ENCODE measurements around the gene GHRL. TPM values are rescaled to one million over a fixed set of nuclear protein-coding genes. Genes with fewer than 3 reads are reported as not detected.

Gene GHRL
- total and polyA plus RNA-seq, 2 donors (not counting 3 experiments of a cell fraction or from before 2014, with no cell fraction given): not detected

GRCh38 chr3:10278501-10278900 lies 14.2 kb downstream of the GHRL start:
- Histone ChIP-seq H3K36me3 (ENCODE audit: control insufficient read depth in 2 of 2, extremely low read depth in 1 of 2, insufficient read depth in 2 of 2, low read length in 2 of 2) (peaks cover 3 to 15% of the 10 kb centered on the region in 2 experiments), H3K79me2 (ENCODE audit: control insufficient read depth, insufficient read depth, low read length) (peaks cover 17% of the 10 kb centered on the region), H3K27ac (ENCODE audit: insufficient read depth, low read depth, low read length) (no peak overlapping the region), H3K27me3 (ENCODE audit: control insufficient read depth in 2 of 2, insufficient read depth in 2 of 2, low read length in 2 of 2) (no peaks in the 10 kb centered on the region), H3K4me2 (ENCODE audit: insufficient read depth, low read length) (no peak overlapping the region), H3K9ac (replicated peaks; ENCODE audit: extremely low read depth, insufficient read depth, low read length) (no peak overlapping the region), H3K9me1 (replicated peaks; ENCODE audit: control insufficient read depth, extremely low read depth, insufficient read depth, low read length) (no peaks in the 10 kb centered on the region), H3K4me3 (replicated peaks in 1 of 3; ENCODE audit: insufficient read depth in 1 of 3, low read depth in 1 of 3, low read length in 3 of 3) (no peak overlapping the region), H3K4me1 (ENCODE audit: control insufficient read depth, extremely low read depth, insufficient read depth, low read length) (no peaks in the 10 kb centered on the region), H4K20me1 (replicated peaks; ENCODE audit: control insufficient read depth, extremely low read depth, insufficient read depth, low read length) (peaks cover 6% of the 10 kb centered on the region), H3K9me3 (replicated peaks; ENCODE audit: control insufficient read depth, insufficient read depth, low read length) (no peaks in the 10 kb centered on the region), H2AFZ (ENCODE audit: low read depth, low read length) (no peak overlapping the region)
- dilution Hi-C loops (cut with MboI; ENCODE audit: extremely low pct_ligation_motif_present, low sequenced_read_pairs) (no loop called here), intact Hi-C loops (cut with micrococcal nuclease) (no loop called here)
- ChIA-PET POLR2A (no interaction called here), CTCF (no interaction called here)
- BruUV-seq (replicated peaks): no TSS peak
- TF ChIP-seq FOS (IDR thresholded peaks at IDR 0.05; ENCODE audit: borderline replicate concordance, insufficient read depth, low read length) (no peak), JUN (IDR thresholded peaks at IDR 0.05; ENCODE audit: borderline replicate concordance, insufficient read depth, insufficient read length, low read depth) (no peak), GATA2 (IDR thresholded peaks at IDR 0.05; ENCODE audit: insufficient read depth, insufficient read length, low read depth, low read length) (no peak), EZH2 (IDR thresholded peaks at IDR 0.05; ENCODE audit: borderline replicate concordance, low read depth, low read length, severe bottlenecking) (no peak), MYC (IDR thresholded peaks at IDR 0.05; ENCODE audit: low read depth, low read length) (no peak), POLR2A (IDR thresholded peaks at IDR 0.05; ENCODE audit: low read depth, low read length) (no peak), CTCF (IDR thresholded peaks at IDR 0.05; ENCODE audit: extremely low read depth in 1 of 2, insufficient read depth in 1 of 2, low read depth in 1 of 2, low read length in 2 of 2) (no peak)
- TF ChIP-seq, protein P1, sequence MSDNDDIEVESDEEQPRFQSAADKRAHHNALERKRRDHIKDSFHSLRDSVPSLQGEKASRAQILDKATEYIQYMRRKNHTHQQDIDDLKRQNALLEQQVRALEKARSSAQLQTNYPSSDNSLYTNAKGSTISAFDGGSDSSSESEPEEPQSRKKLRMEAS (IDR thresholded peaks at IDR 0.05; ENCODE audit: insufficient read depth, insufficient read length): no peak
- DNase-seq (ENCODE audit: low read depth, low spot score) (no peak), FAIRE-seq (no peak)

All from endothelial cell of umbilical vein (primary cell).